HG03045 (cell line): Measurements from ENCODE around the gene SRRM2.

Experiments
- ATAC-seq: cut with Tn5 transposase; IDR thresholded peaks from one replicate; pipeline ENCODE4 v1.9.1; 2021; ENCODE audit warnings: mild to moderate bottlenecking, moderate library complexity; ENCODE audit not compliant: unreplicated experiment

Gene SRRM2

GRCh38 chr16:2775765-2776499, 23.5 kb downstream of the SRRM2 start:
- ATAC-seq, result no peak

- ATAC-seq, result peak; percentile 22
These were observed 24.2 kb downstream of the SRRM2 start for GRCh38 chr16:2776500-2777139.

GRCh38 chr16:2777231-2777902, 24.9 kb downstream of the SRRM2 start, which contains the start of gene ELOB:
Gene ELOB, minus strand, starts transcription at chr16:2777280. Its CDS starts 41 bp downstream, at chr16:2777239.
- ATAC-seq, result peak; percentile 71

- ATAC-seq, result peak; percentile 4
These were observed 25.6 kb downstream of the SRRM2 start for GRCh38 chr16:2777903-2778629.

- ATAC-seq, result no peak
These were observed 26.2 kb downstream of the SRRM2 start for GRCh38 chr16:2778630-2778958.

GRCh38 chr16:2779151-2779920, 26.9 kb downstream of the SRRM2 start:
- ATAC-seq, result no peak

- ATAC-seq, result no peak
These were observed 27.8 kb downstream of the SRRM2 start for GRCh38 chr16:2779978-2780898.

GRCh38 chr16:2782583-2783351, 30.3 kb downstream of the SRRM2 start:
- no peak for ATAC-seq

- ATAC-seq, result no peak
These were observed 31.3 kb downstream of the SRRM2 start for GRCh38 chr16:2783581-2784357.

- ATAC-seq, result no peak
These were observed 32.1 kb downstream of the SRRM2 start for GRCh38 chr16:2784358-2785100.

- no peak for ATAC-seq
These were observed 32.9 kb downstream of the SRRM2 start for GRCh38 chr16:2785101-2785991.

- no peak for ATAC-seq
These were observed 33.8 kb downstream of the SRRM2 start for GRCh38 chr16:2786061-2786825.

GRCh38 chr16:2786826-2787151, 34.4 kb downstream of the SRRM2 start:
- ATAC-seq, result no peak

GRCh38 chr16:2787406-2787805, 35.0 kb downstream of the SRRM2 start, which contains the start of gene PRSS33:
Gene PRSS33, minus strand, starts transcription at chr16:2787560. Its CDS starts 1,013 bp downstream, at chr16:2786547.
- no peak for ATAC-seq

GRCh38 chr16:2787961-2788360, 35.5 kb downstream of the SRRM2 start:
- ATAC-seq, result no peak

GRCh38 chr16:2790631-2791030, 38.2 kb downstream of the SRRM2 start:
- ATAC-seq, result no peak
